GM21717 (cell line): ENCODE results near the gene PPP1R12B.
A peak's percentile ranks its signal among the peaks of the same experiment; 100 is the strongest.
"Not testable (repeated sequence)": the region's sequence is repeated elsewhere in the genome, so short reads cannot be mapped to it uniquely, and the experiment has no call there.

Experiments used
- ATAC-seq: cut with Tn5 transposase; IDR thresholded peaks from one replicate; pipeline ENCODE4 v1.9.1; 2021; ENCODE audit warnings: mild to moderate bottlenecking, moderate library complexity; ENCODE audit not compliant: unreplicated experiment

The PPP1R12B gene

GRCh38 chr1:202599669-202600431, 251.4 kb downstream of the PPP1R12B start:
- ATAC-seq: no peak

GRCh38 chr1:202600432-202601041, 252.0 kb downstream of the PPP1R12B start:
- no peak for ATAC-seq

GRCh38 chr1:202603435-202603834, 254.9 kb downstream of the PPP1R12B start:
- ATAC-seq: no peak

GRCh38 chr1:202605515-202605914, 257.0 kb downstream of the PPP1R12B start:
- ATAC-seq: no peak

- not testable (repeated sequence) for ATAC-seq
Observed at GRCh38 chr1:202612036-202612435, 263.5 kb downstream of the PPP1R12B start.

- ATAC-seq: no peak
Observed at GRCh38 chr1:202613571-202613970, 265.1 kb downstream of the PPP1R12B start.

- ATAC-seq: not testable (repeated sequence)
Observed at GRCh38 chr1:202614363-202615207, 266.1 kb downstream of the PPP1R12B start.

- not testable (repeated sequence) for ATAC-seq
Observed at GRCh38 chr1:202615208-202615500, 266.7 kb downstream of the PPP1R12B start.

GRCh38 chr1:202615501-202616354, 267.2 kb downstream of the PPP1R12B start:
- peak; percentile 71 for ATAC-seq

- ATAC-seq: peak; percentile 26
Observed at GRCh38 chr1:202616355-202616915, 267.9 kb downstream of the PPP1R12B start.

GRCh38 chr1:202619012-202619411, 270.5 kb downstream of the PPP1R12B start:
- not testable (repeated sequence) for ATAC-seq

- no peak for ATAC-seq
Observed at GRCh38 chr1:202619505-202619904, 271.0 kb downstream of the PPP1R12B start.

GRCh38 chr1:202620036-202620435, 271.5 kb downstream of the PPP1R12B start:
- not testable (repeated sequence) for ATAC-seq

GRCh38 chr1:202621446-202621845, 272.9 kb downstream of the PPP1R12B start:
- ATAC-seq: no peak

- no peak for ATAC-seq
Observed at GRCh38 chr1:202622388-202622787, 273.9 kb downstream of the PPP1R12B start.

GRCh38 chr1:202623075-202623474, 274.6 kb downstream of the PPP1R12B start:
- ATAC-seq: no peak

- not testable (repeated sequence) for ATAC-seq
Observed at GRCh38 chr1:202623476-202623875, 275.0 kb downstream of the PPP1R12B start.

GRCh38 chr1:202624088-202624780, 275.7 kb downstream of the PPP1R12B start:
- ATAC-seq: no peak

GRCh38 chr1:202624781-202625108, 276.2 kb downstream of the PPP1R12B start:
- ATAC-seq: no peak
